Panc1 (cell line): ENCODE results near the gene CPPED1. TPM values are rescaled to one million over a fixed set of nuclear protein-coding genes. Genes with fewer than 3 reads are reported as not detected.

Experiments used
- ATAC-seq: fragments of 200-7000 bp; cut with Tn5 transposase; 2 replicates; pipeline ENCODE4 v1.9.1; 2020; ENCODE audit warnings: mild to moderate bottlenecking, moderate library complexity
- BruUV-seq: library from RNA; stranded (reverse); fragments of 400-500 nt; replicated peaks from 2 replicates; lab custom pipeline; 2021; lab: Mats Ljungman, UMichigan
- CTCF ChIA-PET: fragments of 300-600 bp; sonication (Branson Sonifier 250); formaldehyde crosslinking; loops from one replicate; lab custom pipeline; 2022; ENCODE audit warnings: antibody characterized with exemption; lab: Charles Lee
- POLR2A ChIA-PET: fragments of 300-600 bp; sonication (Branson Sonifier 250); formaldehyde crosslinking; loops from one replicate; lab custom pipeline; 2022; ENCODE audit warnings: antibody characterized with exemption; lab: Charles Lee
- DNase-seq: peaks from one replicate; pipeline ENCODE4 v3.0.0-alpha.2; 2010; ENCODE audit warnings: low read depth, low spot score
- H3K27ac ChIP-seq: 2 replicates; pipeline ENCODE4 v1.5.1; 2011; ENCODE audit warnings: mild to moderate bottlenecking, low read length, inconsistent platforms
- H3K27me3 ChIP-seq: fragments of 200-500 bp; sonication (Bioruptor generic); 2 replicates; pipeline ENCODE4 v1.6.0; 2014; ENCODE audit warnings: low read length, inconsistent platforms; ENCODE audit not compliant: control insufficient read depth, insufficient read depth
- H3K36me3 ChIP-seq: fragments of 200-500 bp; sonication (Bioruptor generic); 2 replicates; pipeline ENCODE4 v1.5.1; 2014; ENCODE audit warnings: inconsistent platforms, mild to moderate bottlenecking, low read length, moderate library complexity; ENCODE audit not compliant: control insufficient read depth, insufficient read depth
- H3K4me1 ChIP-seq: 2 replicates; pipeline ENCODE4 v1.5.1; 2011; ENCODE audit warnings: inconsistent platforms, mild to moderate bottlenecking, low read length, moderate library complexity; ENCODE audit not compliant: control insufficient read depth, insufficient read depth
- H3K4me3 ChIP-seq, 2 experiments: 2 replicates each; pipeline ENCODE4 v1.5.1; 2011 to 2012; ENCODE audit warnings: low read depth in 2 of 2, low read length in 2 of 2, mild to moderate bottlenecking in 2 of 2, inconsistent platforms in 1 of 2, moderate library complexity in 1 of 2
- H3K9me3 ChIP-seq: fragments of 200-500 bp; sonication (Bioruptor generic); 2 replicates; pipeline ENCODE4 v1.5.1; 2014; ENCODE audit warnings: low read depth, mild to moderate bottlenecking, inconsistent platforms, low read length, moderate library complexity; ENCODE audit not compliant: control insufficient read depth, insufficient read depth
- POLR2AphosphoS5 ChIP-seq: IDR thresholded peaks from 2 replicates; pipeline ENCODE4 v1.6.1; 2012; ENCODE audit warnings: mild to moderate bottlenecking, low read depth, low read length, moderate library complexity
- SIN3A ChIP-seq: IDR thresholded peaks from 2 replicates; pipeline ENCODE4 v1.6.1; 2012; ENCODE audit warnings: low read depth, mild to moderate bottlenecking, low read length, moderate library complexity, borderline replicate concordance; ENCODE audit not compliant: insufficient read depth
- TCF7L2 ChIP-seq: IDR thresholded peaks from 2 replicates; pipeline ENCODE4 v1.6.1; 2011; ENCODE audit warnings: mild to moderate bottlenecking, low read depth, low read length, inconsistent platforms
- in situ Hi-C: cut with HindIII; loops from 2 replicates; pipeline ENCODE4 v1.10.0; 2016; ENCODE audit warnings: low sequenced_read_pairs, low pct_unique_long_range_greater_than_20kb
- intact Hi-C: fragments of 100-400 bp; cut with micrococcal nuclease; formaldehyde crosslinking; loops from one replicate; pipeline ENCODE4 v1.10.0; 2022; ENCODE audit not compliant: unreplicated experiment
- total RNA-seq: library from RNA; stranded (reverse); gene quantifications from one replicate; pipeline ENCODE4 v1.2.1, GENCODE V29; 2021; ENCODE audit not compliant: unreplicated experiment
- TF ChIP-seq, protein P1 (sequence below): fragments of 450-650 bp; IDR thresholded peaks from 2 replicates; pipeline ENCODE4 v1.5.1; 2017; ENCODE audit warnings: mild to moderate bottlenecking
- TF ChIP-seq, protein P2 (sequence below), 2 experiments: IDR thresholded peaks; 2 replicates each; pipeline ENCODE4 v1.6.1; 2011 to 2012; ENCODE audit warnings: low read depth in 2 of 2, control low read depth in 1 of 2, low read length in 1 of 2, mild to moderate bottlenecking in 1 of 2, moderate library complexity in 1 of 2; ENCODE audit not compliant: insufficient read depth in 1 of 2

The CPPED1 gene
- total RNA-seq, 1 experiment from 2014 or later: 12.5 TPM

DNA sequence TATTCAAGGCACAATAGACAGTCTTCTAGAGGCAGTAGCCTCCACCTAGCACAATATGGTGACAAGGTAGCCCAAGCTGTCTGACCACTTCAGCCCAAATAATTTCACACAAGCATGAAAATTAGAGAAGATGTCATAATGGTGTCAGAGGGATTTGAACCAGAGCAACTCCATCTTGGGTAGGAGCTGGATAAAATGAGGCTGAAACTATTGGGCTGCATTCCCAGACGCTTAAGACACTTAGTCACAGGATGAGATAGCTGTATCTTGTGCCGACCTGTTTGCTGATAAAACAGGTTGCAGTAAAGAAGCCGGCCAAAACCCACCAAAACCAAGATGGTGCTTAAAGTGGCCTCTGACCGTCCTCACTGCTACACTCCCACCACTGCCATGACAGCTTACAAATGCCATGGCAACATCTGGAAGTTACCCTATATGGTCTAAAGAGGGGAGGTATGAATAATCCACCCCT, 192.6 kb downstream of the CPPED1 start:
- TF ChIP-seq, protein P1, sequence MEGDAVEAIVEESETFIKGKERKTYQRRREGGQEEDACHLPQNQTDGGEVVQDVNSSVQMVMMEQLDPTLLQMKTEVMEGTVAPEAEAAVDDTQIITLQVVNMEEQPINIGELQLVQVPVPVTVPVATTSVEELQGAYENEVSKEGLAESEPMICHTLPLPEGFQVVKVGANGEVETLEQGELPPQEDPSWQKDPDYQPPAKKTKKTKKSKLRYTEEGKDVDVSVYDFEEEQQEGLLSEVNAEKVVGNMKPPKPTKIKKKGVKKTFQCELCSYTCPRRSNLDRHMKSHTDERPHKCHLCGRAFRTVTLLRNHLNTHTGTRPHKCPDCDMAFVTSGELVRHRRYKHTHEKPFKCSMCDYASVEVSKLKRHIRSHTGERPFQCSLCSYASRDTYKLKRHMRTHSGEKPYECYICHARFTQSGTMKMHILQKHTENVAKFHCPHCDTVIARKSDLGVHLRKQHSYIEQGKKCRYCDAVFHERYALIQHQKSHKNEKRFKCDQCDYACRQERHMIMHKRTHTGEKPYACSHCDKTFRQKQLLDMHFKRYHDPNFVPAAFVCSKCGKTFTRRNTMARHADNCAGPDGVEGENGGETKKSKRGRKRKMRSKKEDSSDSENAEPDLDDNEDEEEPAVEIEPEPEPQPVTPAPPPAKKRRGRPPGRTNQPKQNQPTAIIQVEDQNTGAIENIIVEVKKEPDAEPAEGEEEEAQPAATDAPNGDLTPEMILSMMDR: no peak
- TF ChIP-seq, protein P2, sequence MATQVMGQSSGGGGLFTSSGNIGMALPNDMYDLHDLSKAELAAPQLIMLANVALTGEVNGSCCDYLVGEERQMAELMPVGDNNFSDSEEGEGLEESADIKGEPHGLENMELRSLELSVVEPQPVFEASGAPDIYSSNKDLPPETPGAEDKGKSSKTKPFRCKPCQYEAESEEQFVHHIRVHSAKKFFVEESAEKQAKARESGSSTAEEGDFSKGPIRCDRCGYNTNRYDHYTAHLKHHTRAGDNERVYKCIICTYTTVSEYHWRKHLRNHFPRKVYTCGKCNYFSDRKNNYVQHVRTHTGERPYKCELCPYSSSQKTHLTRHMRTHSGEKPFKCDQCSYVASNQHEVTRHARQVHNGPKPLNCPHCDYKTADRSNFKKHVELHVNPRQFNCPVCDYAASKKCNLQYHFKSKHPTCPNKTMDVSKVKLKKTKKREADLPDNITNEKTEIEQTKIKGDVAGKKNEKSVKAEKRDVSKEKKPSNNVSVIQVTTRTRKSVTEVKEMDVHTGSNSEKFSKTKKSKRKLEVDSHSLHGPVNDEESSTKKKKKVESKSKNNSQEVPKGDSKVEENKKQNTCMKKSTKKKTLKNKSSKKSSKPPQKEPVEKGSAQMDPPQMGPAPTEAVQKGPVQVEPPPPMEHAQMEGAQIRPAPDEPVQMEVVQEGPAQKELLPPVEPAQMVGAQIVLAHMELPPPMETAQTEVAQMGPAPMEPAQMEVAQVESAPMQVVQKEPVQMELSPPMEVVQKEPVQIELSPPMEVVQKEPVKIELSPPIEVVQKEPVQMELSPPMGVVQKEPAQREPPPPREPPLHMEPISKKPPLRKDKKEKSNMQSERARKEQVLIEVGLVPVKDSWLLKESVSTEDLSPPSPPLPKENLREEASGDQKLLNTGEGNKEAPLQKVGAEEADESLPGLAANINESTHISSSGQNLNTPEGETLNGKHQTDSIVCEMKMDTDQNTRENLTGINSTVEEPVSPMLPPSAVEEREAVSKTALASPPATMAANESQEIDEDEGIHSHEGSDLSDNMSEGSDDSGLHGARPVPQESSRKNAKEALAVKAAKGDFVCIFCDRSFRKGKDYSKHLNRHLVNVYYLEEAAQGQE (IDR thresholded peaks at IDR 0.05; ENCODE audit: insufficient read depth in 1 of 2, low read depth in 2 of 2, low read length in 1 of 2): no peak
- TF ChIP-seq POLR2AphosphoS5: no peak
- TF ChIP-seq TCF7L2: no peak
- no peak for TF ChIP-seq SIN3A
- CTCF ChIA-PET: no interaction called here
- POLR2A ChIA-PET: no interaction called here
- BruUV-seq: no TSS peak
- H3K4me3 ChIP-seq: no peak overlapping the region
- no peaks in the 10 kb centered on the region for H3K36me3 ChIP-seq
- intact Hi-C loops (no loop called here), in situ Hi-C loops (no loop called here)
- no peaks in the 10 kb centered on the region for H3K27me3 ChIP-seq
- ATAC-seq (no peak), DNase-seq (no peak)
- no peak overlapping the region for H3K27ac ChIP-seq
- no peaks in the 10 kb centered on the region for H3K4me1 ChIP-seq
- no peaks in the 10 kb centered on the region for H3K9me3 ChIP-seq

DNA sequence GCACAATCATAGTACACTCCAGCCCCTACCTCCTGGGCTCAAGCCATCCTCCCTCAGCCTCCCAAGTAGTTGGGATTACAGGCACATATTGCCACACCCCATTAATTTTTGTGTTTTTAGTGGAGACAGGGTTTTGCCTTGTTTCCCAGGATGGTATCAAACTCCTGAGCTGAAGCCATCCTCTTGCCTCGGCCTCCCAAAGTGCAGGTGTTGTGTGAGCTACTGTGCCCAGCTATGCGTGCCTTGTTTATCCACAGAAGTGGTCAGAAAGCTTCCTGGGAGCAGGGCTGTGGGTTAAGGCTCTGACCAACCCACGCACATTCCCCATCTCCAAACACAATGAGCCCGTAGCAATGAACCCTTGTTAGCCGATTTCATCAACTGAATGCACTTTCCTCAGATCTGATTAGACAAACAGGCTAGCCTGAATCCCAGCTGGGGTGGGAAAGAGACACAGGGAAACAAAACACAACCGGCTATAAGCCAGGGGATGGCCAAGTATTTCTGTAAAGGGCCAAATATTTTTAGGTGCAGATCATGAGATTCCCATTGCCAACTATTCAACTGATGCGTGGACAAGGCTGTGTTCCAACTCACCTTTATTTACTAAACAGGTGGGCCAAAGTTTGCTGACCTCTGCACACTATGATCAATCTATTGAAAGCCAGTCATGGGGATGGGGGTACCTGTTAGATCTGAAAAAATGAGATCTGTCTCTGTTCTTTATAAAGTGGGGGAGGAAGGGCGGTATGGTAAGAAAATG, 193.6 kb downstream of the CPPED1 start:
- in situ Hi-C loops: no loop called here
- TF ChIP-seq TCF7L2 (no peak), POLR2AphosphoS5 (no peak), SIN3A (no peak)
- TF ChIP-seq, protein P1: no peak
- TF ChIP-seq, protein P2 (IDR thresholded peaks at IDR 0.05; ENCODE audit: insufficient read depth in 1 of 2, low read depth in 2 of 2, low read length in 1 of 2): no peak
- Histone ChIP-seq H3K27ac (no peak overlapping the region), H3K9me3 (no peaks in the 10 kb centered on the region), H3K4me1 (no peaks in the 10 kb centered on the region), H3K4me3 (no peak overlapping the region), H3K27me3 (no peaks in the 10 kb centered on the region), H3K36me3 (no peaks in the 10 kb centered on the region)
- intact Hi-C loops: no loop called here
- CTCF ChIA-PET: no interaction called here
- ATAC-seq (no peak), DNase-seq (no peak)
- POLR2A ChIA-PET: no interaction called here
- BruUV-seq: no TSS peak
